ENCODE results near the gene PRKG1. TPM values are rescaled to one million over a fixed set of nuclear protein-coding genes. Genes with fewer than 3 reads are reported as not detected.

PRKG1 gene
- total RNA-seq, 4 donors from 2014 or later = 0.63 to 4.3 (median 2.1) TPM

- H3K4me3 ChIP-seq (ENCODE audit: low read depth, poor library complexity, severe bottlenecking) = no peak overlapping the region
- no peak for DNase-seq (ENCODE audit: low spot score in 2 of 2)
- intact Hi-C loops (cut with DNase I; ENCODE audit: low total_unique reads) = no loop called here
- no peak for TF ChIP-seq CTCF (IDR thresholded peaks at IDR 0.05)
- no peak for TF ChIP-seq POLR2A (IDR thresholded peaks at IDR 0.05)
- 44 to 72% methylated on average over 2 of the region's 2 CpGs for WGBS, 2 donors
Measured at GRCh38 chr10:52020173-52020572, 945.9 kb downstream of the PRKG1 start.

GRCh38 chr10:52020702-52021101 lies 946.4 kb downstream of the PRKG1 start:
- intact Hi-C loops (cut with DNase I; ENCODE audit: low total_unique reads) = no loop called here
- 63% methylated on average over 2 of the region's 2 CpGs for WGBS, 2 donors
- no peak for TF ChIP-seq CTCF (IDR thresholded peaks at IDR 0.05)
- no peak for TF ChIP-seq POLR2A (IDR thresholded peaks at IDR 0.05)
- no peak for DNase-seq (ENCODE audit: low spot score in 2 of 2)
- no peak overlapping the region for H3K4me3 ChIP-seq (ENCODE audit: low read depth, poor library complexity, severe bottlenecking)

- H3K4me3 ChIP-seq (ENCODE audit: low read depth, poor library complexity, severe bottlenecking) = no peak overlapping the region
- intact Hi-C loops (cut with DNase I; ENCODE audit: low total_unique reads) = no loop called here
- no peak for DNase-seq (ENCODE audit: low spot score in 2 of 2)
- 83% methylated on average over 4 of the region's 4 CpGs for WGBS, 2 donors
- no peak for TF ChIP-seq CTCF (IDR thresholded peaks at IDR 0.05)
- TF ChIP-seq POLR2A (IDR thresholded peaks at IDR 0.05) = no peak
Measured at GRCh38 chr10:52027055-52027705, 952.9 kb downstream of the PRKG1 start.

- WGBS, 2 donors = 78 to 84% methylated on average over 2 of the region's 2 CpGs
- intact Hi-C loops (cut with DNase I; ENCODE audit: low total_unique reads) = no loop called here
- no peak for DNase-seq (ENCODE audit: low spot score in 2 of 2)
- no peak overlapping the region for H3K4me3 ChIP-seq (ENCODE audit: low read depth, poor library complexity, severe bottlenecking)
- TF ChIP-seq CTCF (IDR thresholded peaks at IDR 0.05) = no peak
- TF ChIP-seq POLR2A (IDR thresholded peaks at IDR 0.05) = no peak
Measured at GRCh38 chr10:52028523-52028858, 954.2 kb downstream of the PRKG1 start.

- intact Hi-C loops (cut with DNase I; ENCODE audit: low total_unique reads) = no loop called here
- TF ChIP-seq CTCF (IDR thresholded peaks at IDR 0.05) (no peak), POLR2A (IDR thresholded peaks at IDR 0.05) (no peak)
- H3K4me3 ChIP-seq (ENCODE audit: low read depth, poor library complexity, severe bottlenecking) = no peak overlapping the region
- WGBS, 2 donors = 40 to 65% methylated on average over 2 of the region's 2 CpGs
- no peak for DNase-seq (ENCODE audit: low spot score in 2 of 2)
Measured at GRCh38 chr10:52029628-52030027, 955.3 kb downstream of the PRKG1 start.
